HTERT RPE-1 (cell line): ENCODE data around the gene CBX8.

ENCODE experiments used
- in situ Hi-C: fragments of 300-500 bp; cut with MboI; formaldehyde crosslinking; loops from 4 replicates; pipeline ENCODE4 v1.14.3; 2020; ENCODE audit warnings: low sequenced_read_pairs

Gene CBX8

DNA sequence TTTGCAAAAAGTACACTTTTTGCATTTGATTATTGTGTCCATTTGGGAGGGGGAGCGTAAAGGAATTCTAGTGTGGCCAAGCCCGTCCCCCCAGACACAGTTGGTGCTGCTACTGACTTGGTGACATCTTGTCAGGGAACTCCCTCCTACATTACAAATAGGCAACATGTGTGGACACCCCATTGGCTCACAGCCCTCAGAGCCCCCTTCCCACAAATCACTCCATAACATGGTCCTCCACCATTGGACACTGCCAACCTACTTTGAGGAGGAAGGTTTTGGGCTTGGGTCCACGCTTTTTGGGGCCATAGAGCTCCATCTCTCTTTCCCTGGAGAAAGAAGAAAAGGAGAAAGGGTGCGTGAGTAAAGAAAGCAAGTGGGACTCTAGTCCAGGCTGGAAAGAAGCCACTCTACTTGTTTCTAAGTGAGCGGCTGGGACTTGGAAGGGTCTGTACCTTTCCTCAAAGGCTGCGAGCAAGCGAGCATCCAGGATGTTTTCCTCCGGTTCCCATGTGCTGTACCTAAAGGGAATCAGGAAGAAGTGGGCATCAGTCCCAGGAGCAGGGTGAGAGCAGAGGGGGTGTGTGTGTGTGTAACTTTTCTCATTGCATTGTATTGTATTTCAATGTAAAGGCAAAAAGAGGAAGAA, 958 bp downstream of the CBX8 start:
- in situ Hi-C loops, result no loop called here

DNA sequence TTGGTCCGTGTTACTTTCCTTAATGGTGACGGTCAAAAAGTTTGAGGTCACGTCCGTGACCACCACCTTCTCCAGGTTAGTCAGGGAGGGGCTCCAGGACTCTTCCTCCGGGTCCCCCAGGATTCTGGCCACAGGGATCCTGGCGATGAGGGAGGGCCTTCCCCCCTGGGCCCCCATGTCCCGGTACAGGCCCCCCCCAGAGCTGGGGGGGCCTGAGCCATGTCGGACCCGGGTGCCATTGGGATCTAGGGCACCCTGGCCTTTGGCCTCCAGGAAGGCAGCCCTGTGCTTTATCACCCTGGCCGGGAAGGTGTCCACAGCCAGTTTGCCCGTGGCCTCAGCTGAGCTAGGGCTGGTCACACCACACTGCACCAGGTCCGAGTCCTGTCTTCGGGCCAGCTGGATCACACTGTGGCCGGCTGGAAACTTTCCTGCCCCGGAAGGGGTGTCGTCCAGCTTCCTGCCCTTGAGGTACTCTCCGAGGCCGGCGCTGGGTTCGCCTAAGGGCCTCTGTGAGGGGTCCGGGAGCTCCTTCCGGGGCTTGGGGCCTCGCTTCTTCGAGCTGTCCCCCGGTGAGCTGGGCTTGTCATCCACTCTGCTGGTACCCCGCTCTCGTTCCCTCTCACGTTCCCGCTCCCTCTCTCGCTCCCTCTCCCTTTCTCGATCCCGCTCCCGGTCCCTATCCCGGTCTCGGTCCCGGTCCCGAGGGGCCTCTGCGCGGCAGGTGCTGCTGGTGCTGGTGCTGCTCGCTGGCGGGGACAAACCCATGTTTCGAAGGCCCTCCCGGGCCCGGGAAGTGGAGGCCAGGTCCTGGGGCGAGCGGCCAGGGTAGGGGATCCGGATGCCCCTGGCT, 2.0 kb downstream of the CBX8 start:
- in situ Hi-C loops, result no loop called here

DNA sequence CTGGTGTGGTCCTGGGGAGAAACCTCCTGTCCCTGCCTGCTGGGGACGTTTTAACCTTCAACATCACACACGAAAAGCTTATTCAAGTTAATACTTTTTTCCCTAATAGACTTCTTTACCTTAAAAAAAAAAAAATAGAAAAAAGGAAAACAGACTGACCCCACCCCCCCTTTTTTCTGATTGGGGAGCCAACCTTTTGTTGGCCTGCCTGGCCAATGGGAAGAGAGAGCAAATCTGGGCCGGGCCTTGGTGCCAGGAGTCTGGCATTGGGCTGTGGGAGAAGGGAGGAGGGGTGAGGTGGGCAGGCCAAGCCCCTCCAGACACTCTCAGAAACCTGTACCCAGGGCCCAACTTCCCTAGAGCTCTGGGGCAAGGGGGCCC, 3.0 kb downstream of the CBX8 start:
- in situ Hi-C loops, result no loop called here

DNA sequence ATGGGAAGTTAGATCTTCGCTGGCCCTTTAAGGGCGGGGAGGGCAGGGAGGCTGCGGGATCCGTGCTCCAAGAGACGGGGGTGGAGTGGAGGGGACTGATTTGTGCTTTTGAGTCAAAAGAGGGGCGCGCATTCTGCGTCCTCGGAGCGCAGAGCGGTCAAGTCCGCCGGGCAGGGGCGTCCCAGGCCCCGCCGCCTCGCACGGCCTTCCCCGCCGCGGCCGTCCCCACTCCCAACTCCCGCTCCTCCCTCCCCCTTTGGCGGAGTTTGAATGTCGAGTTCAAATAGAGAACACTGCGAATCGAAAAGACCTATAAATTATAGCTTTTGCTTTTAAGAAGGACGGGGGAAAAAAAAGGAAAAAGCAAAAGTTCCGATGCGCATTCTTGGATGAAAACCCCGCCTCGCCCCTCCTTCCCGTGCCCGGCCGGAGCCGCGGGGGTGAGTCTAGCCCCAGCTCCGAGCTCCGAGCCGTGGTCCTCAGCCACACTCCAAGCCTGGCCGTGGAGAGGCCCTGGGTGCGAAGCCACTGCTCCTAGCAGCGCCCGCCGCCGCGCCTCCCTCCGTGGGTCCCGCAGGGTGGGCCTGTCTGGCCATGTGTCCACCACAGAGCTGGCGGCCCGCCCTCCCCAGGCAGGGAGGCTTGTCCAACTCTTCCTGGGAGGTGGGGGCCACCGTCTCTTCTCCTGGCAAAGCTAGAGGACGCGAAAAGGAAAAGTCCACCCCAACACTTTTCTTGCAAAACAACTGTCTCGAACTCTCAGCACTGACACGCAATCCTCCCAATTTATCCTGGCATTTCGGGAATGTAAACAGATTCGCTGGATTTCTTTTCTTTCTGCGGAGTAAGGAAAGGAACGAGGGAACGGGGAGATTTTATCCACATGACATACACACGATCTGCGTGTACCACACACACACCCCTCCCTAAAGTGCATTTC, 3.6 kb downstream of the CBX8 start:
- in situ Hi-C loops, result no loop called here

DNA sequence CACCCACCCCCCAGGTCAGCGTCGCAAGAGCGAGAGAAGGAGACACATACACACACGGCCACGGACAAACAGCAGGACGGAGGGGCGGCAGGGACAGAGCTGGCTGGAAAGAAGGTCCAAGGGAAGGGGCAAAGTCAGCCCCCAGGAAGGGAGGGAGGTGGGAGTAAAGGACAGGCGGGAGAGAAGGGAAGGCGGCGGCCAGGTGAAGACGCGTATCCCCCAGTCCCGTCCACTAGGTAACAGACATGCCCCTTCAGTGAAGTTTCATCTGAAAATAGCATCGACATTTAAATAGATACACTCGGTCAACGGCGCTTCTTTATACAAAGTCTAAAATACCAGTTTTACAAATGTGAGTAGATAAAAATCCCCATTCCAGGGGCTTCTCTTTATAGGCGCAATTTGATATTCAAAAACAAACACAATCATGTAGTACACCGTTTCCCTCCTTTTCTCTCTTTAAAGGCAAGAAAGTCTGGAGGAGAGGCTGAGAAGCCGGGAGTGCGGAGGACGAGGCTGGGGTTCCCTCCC, 4.5 kb downstream of the CBX8 start:
- in situ Hi-C loops, result no loop called here

DNA sequence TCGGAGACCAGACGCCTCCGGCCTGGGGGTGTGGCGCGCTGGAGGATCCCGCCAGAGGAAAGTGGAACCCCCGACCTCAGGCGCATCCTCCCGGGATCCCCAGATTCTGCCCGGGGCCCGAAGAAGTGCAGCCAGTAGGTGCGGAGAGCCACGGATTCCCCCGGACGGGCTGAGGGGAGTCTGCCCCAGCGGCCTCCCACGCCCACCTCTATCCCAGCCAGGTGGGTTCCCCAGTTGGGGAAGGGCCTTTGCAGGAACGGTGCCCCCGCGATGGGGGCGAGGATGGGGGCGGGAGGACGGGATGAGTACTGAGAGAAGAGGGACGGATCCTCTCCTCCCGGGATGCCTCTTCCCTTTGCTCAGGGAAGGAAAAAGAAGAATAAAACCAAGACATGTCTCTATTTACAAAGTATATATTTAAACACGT, 5.1 kb downstream of the CBX8 start:
- in situ Hi-C loops, result no loop called here

DNA sequence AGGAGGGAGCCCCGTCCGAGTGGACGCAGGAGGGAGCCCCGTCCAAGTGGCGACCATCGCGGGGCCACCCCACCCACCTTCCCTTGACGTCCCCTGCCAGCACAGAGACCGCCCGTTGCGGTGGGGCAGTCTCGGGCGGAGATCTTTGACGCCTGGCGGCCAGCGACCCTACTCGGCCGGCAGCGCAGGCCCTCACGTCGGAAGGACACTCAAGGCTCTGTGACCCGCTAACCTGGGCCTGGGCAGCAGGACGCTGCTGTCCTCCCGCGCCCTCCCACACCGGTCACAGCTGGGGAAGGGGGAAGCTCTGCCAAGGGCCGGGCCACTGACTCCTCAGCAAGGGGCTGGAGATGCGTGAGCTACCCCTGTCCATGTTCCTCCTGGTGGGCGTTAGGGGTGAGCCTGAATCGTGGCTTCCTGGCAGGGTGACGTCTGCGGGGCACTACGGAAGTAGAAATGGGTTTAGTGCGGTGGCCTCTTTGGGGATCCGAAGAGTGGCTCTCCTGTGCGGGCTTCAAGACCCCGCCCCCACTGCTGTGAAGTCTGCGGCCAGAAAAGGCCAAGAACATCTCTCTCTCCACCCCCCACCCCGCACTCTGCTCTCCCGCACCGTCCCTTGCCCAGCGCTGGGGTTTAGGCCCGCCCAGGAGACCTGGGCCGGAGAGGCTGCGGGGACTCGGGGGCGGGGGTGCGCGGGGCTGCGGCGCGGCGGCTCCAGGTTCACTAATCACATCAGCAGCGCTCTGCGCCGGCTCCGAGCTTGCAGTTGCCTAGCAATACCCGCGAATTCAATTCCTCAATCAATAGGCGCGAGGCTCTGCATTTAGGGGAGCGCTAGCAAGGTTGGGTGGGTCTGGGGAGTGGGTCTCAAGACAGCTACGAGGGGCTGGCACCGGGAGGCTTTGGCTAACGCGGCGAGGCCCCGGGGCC, 5.8 kb downstream of the CBX8 start:
- in situ Hi-C loops, result no loop called here

DNA sequence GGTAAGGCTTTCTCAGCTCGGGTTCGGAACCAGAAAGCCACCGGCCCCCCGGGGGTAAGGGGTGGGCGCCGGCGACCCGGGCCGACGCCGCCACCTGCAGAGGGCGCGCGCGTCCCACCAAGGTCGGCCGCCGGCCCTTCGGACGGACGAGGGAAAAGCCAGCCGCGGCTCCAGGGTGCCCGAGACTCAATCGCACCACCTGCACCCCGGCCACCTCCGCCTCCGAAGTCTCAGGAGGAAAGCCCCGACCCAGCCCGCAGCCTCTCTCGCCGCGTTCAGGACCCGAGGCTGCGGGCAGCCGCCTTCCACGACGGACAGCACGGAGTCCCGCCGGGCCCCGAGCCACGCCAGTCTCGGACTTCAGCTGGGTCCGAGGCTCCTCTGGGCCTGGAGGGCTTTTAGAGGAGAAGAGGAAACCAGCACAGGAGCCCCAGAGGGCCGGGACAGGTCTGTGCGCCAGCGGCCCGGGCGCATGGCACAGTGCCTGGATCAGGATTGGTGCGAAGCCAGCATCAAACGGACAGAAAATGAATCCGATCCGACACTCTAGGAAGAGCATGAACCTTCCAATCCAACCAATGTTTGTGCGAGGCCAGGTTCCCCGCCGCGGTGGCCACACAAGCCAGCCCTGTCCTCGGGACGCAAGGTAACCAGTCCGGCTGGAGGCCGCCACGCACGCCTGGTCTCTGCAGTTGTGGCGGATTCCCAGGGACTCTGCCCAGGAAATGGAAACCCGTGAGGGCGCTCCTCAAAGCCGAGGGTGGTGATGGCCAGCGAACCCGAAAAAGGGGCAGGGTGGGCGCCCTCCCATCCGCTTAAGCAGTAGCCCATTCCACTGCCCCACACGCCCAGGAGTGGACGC, 6.7 kb downstream of the CBX8 start:
- in situ Hi-C loops, result no loop called here

DNA sequence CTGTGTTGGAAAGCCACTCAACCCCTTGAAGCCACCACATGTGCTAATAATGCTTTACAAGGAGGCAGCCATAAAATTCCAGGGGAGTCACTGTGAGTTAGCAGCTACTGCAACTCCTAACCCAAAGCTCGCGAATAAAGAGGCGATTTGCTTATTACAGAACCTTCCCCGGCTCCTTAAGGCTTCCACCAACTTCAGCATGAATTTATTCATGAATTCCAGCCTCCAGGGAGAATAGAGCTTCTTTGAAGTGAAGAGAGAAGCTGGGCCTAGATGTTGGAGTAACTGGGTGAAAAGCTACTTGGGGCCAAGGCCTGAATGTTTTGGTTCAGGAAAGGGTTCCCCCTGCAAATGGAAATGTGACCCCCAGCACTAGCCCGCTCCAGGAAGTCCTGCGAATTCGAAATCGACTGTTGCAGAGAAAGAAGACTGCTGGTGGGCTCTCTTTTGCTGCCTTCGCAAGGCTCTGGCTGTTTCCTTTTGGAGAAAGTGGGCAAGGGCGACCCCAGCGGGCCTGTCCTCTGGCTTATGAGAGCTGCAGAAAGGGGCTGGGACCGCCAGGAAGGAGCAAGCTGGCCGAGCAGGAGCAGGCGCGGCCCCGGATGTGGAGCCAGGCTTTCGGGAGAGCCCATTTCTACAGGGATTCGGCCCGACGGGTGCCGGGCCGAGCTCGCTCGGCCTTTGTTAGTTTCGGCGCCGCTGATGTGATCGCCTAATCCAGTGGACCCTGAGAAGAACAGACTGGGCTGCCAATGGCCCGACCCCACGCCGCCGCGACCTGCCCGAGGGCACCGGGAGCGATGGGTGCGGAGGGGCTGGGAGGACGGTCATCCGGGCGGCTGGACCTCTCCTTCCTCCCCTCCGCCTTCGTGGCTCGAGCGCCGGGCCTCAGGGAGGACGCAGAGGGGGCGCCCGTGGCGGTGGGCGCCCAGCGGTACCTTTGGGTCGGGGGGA, 7.6 kb downstream of the CBX8 start:
- in situ Hi-C loops, result no loop called here

DNA sequence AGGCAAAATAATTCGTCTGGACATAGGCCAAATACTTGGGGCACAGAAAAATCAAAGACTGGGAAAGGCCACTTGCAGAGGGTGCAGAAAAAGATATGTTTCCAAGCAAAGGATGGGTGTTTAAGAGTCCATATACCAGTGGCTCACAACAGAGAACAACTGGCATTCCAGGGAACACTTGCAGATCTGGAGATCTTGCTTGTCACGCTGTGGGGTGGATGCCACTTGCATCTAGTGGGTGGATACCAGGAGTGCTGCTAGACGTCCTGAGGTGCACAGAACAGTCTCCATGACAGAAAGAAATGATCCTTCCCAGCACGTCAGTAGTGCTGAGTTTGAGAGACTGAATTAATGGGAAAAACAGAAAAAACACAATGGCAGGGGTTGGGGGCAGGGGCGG, 8.4 kb downstream of the CBX8 start:
- in situ Hi-C loops, result no loop called here

DNA sequence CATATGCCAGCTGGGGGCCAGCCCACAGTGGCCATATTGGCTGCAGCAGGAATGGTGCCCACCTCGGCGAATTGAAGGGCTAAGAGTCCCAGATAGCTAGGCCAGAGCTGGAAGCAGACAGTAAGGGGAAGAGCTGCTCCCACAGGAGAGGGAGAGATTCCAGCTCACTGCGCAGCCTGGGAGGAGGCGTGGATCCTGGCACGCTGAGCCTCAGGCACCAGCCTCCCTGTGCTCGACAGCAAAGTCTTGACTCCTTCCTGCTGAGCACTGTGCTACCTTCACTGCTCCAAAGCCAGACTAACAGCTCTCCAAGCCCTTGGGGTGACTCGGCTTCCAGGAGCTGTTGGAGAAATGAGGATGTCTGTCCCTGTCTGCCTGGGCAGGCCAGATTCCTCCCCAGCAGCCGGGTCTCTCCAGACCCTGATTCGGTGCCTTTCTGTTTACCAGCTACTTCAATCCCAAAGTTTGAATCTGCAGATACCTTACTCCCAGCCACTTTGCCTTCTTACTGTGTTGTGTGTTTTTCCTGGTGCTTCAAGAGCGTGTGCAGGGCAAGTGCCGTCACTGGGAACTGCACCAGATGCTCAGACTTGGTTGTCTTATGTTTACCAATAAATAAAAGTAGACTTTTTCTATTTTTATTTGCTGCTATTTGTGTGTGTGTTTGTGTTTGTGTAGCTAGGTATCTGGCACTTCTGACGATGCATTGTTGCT, 9.8 kb downstream of the CBX8 start:
- in situ Hi-C loops, result no loop called here

DNA sequence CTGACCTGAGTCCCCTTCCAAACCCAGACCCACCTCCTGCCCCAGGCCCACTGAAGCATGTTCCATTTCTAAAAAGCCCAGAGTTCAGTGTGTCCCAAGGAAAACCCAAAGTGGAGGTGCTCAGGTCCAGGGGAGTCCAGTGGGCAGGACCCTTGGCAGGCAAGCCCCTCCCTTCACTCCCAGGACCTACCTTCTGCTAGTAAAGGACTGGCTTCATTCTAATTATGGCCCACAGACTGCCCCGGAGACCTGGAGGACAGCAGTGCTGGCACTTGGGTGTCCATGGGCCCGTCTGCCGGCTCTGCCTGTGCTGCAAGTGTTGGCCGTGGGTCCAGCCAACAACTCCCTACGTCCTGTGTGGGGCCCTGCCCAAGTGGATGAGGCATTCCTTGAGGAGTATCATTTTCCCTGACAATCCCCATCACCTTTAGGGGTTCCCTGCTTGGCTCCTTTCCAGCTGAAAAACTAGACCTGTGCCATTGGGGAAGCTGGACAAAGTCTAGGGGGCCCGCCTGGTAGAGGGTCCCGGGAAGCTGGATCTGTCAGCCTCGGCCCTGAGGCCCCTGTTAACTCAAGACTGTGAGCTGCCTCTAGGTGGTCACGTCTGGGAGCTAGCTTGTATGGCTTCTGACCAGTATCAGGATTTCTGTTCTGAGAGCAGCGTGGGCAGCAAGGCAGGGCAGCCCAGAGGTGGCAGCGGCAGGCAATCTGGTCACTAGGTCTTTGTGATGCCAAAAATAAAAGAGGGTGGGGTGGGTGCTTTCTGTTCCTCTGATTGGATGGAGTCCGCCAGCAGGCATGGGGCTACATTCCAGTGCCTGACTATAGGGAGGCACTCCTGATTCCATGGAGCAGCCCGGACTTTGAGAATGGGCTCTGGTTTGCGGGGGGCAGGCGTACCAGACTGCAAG, 10.7 kb downstream of the CBX8 start:
- in situ Hi-C loops, result no loop called here

DNA sequence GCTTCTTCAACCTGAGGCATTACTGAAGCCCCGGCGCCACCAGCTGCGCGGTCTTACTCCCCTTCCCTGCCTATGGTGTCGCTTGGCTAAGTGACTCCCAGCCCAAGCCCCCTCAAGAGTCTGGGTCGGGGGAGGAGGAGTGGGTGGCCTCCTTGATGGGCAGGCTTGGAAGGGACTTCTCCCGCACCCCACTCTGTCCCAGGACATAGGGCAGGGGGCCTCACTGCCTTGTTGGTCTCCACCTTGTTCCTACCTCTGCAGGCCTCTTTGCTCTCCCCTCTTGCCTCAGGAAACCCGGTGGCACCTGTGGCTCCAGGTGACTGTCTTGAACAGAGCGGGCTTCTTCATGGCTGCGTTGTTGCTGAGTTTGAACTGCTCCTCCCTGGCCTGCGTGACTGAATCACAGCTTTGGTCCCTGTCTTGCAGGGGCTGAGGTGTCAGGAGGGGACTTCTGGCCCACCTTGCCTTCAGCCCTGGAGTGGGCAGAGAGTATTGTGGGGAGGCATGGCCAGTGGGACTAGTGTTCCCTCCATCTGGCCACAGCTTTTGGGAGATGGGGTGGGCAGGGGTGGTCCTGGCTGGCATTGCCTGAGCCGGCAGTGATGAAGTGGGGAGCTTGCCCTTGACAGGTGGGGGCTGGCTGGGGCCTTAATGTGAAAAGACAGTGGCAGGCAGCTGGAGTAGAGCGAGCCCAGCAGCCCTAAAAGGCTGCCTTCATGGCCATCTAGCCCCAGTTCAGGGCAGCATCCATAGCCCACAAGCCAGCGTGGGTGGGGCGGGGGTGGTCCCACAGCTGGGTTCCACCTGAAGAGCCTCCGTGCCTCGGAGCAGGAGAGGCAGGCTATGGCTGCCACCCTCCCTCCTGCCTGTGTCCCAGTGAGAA, 11.6 kb downstream of the CBX8 start:
- in situ Hi-C loops, result no loop called here

DNA sequence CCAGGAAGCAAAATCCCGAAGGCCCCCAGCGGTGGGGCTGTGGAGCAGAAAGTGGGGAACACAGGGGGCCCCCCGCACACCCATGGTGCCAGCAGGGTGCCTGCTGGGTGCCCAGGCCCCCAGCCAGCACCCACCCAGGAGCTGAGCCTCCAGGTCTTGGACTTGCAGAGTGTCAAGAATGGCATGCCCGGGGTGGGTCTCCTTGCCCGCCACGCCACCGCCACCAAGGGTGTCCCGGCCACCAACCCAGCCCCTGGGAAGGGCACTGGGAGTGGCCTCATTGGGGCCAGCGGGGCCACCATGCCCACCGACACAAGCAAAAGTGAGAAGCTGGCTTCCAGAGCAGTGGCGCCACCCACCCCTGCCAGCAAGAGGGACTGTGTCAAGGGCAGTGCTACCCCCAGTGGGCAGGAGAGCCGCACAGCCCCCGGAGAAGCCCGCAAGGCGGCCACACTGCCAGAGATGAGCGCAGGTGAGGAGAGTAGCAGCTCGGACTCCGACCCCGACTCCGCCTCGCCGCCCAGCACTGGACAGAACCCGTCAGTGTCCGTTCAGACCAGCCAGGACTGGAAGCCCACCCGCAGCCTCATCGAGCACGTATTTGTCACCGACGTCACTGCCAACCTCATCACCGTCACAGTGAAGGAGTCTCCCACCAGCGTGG, 12.4 kb downstream of the CBX8 start:
- in situ Hi-C loops, result no loop called here

DNA sequence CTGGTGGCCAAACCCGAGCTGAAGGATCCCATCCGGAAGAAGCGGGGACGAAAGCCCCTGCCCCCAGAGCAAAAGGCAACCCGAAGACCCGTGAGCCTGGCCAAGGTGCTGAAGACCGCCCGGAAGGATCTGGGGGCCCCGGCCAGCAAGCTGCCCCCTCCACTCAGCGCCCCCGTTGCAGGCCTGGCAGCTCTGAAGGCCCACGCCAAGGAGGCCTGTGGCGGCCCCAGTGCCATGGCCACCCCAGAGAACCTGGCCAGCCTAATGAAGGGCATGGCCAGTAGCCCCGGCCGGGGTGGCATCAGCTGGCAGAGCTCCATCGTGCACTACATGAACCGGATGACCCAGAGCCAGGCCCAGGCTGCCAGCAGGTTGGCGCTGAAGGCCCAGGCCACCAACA, 13.0 kb downstream of the CBX8 start:
- in situ Hi-C loops, result no loop called here
